ENCODE measurements around the gene ZFAND6. TPM values are rescaled to one million over a fixed set of nuclear protein-coding genes. Genes with fewer than 3 reads are reported as not detected.

The ZFAND6 gene
- total RNA-seq, 2 donors from 2014 or later, result 103 to 167 TPM

DNA sequence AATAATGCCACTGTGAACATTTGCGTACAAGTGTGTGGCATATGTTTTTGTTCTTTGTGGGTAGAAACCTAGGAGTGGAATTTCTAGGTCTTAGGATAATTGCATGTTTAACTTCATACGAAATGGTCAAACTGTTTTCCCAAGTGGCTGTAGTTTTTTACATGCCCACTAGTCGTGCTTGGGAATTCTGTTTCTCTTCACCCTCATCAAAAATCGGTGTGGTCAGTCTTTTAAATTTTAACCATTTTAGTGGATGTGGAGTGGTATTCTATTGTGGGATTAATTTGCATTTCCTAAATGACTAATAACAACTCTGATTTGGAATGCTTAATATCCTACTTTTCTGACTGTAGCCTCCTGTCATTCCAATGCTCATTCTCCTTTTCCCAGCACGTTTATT is 27.6 kb downstream of the ZFAND6 start:
- DNase-seq (ENCODE audit: low spot score), result no peak
- 64% methylated on average over 5 of the region's 5 CpGs for WGBS
- no peaks in the 10 kb centered on the region for H3K4me1 ChIP-seq (replicated peaks)
- TF ChIP-seq, protein P1, sequence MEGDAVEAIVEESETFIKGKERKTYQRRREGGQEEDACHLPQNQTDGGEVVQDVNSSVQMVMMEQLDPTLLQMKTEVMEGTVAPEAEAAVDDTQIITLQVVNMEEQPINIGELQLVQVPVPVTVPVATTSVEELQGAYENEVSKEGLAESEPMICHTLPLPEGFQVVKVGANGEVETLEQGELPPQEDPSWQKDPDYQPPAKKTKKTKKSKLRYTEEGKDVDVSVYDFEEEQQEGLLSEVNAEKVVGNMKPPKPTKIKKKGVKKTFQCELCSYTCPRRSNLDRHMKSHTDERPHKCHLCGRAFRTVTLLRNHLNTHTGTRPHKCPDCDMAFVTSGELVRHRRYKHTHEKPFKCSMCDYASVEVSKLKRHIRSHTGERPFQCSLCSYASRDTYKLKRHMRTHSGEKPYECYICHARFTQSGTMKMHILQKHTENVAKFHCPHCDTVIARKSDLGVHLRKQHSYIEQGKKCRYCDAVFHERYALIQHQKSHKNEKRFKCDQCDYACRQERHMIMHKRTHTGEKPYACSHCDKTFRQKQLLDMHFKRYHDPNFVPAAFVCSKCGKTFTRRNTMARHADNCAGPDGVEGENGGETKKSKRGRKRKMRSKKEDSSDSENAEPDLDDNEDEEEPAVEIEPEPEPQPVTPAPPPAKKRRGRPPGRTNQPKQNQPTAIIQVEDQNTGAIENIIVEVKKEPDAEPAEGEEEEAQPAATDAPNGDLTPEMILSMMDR (IDR thresholded peaks at IDR 0.05), result no peak
- no peak for TF ChIP-seq POLR2AphosphoS5 (IDR thresholded peaks at IDR 0.05)
- no peak for TF ChIP-seq POLR2A (IDR thresholded peaks at IDR 0.05)
- no peak overlapping the region for H3K4me3 ChIP-seq
- no peak overlapping the region for H3K27ac ChIP-seq
- H3K36me3 ChIP-seq, result no peaks in the 10 kb centered on the region
- intact Hi-C loops (cut with DNase I), result no loop called here
- no peaks in the 10 kb centered on the region for H3K9me3 ChIP-seq
- no peaks in the 10 kb centered on the region for H3K27me3 ChIP-seq (replicated peaks; ENCODE audit: insufficient read depth)

DNA sequence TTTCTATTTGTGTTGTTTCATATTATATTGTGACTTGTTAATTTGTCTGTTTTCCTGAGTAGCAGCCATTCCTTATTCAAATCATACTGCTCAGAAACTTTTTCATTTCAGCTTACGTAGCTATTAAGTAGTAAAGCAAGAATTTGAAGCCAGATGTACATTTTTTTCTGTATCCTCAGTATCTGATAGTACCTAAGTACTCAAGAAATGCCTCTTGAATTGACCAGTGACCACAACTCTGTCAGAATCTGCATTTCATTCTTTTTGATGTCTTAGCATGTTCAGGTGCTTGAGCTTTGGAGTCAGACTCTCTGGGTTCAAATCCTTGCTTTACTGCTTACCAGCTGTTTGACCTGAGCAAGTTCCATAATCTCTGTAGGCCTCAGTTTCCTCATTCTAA is 30.6 kb downstream of the ZFAND6 start:
- Histone ChIP-seq H3K27me3 (replicated peaks; ENCODE audit: insufficient read depth) (no peaks in the 10 kb centered on the region), H3K4me3 (no peak overlapping the region), H3K27ac (no peak overlapping the region), H3K36me3 (no peaks in the 10 kb centered on the region), H3K4me1 (replicated peaks) (peaks cover 6% of the 10 kb centered on the region), H3K9me3 (no peaks in the 10 kb centered on the region)
- DNase-seq (ENCODE audit: low spot score), result no peak
- intact Hi-C loops (cut with DNase I), result no loop called here
- 91% methylated on average over 1 of the region's 1 CpG for WGBS
- TF ChIP-seq, protein P1 (IDR thresholded peaks at IDR 0.05), result no peak
- no peak for TF ChIP-seq POLR2A (IDR thresholded peaks at IDR 0.05)

DNA sequence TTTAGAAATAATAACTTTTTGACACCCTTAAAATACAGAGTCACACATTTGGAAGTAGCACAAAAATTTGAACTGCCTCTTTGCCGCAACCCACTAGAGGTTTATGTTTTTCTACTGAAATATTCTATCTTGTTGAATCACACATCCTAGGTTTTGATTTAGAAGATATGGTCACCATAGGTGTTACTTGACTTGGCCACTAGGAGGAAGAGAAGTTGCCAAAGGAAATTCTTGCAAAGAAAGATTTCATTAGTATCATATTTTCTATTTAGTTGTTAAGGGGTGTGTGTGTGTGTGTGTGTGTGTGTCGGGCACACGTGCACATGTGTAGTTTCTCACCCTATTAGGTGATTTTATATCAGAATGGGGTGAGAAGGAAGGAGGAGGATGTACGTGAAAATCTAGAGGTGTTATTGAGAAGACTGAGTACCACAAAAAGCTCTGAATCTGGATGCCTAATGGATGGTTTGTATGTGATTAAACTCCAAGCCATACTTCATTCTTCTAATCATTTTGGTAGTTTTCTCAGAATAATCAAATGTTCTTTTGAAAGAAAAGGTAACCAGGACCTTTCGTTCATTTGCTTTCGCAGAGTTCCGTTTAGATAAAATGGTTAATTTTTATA is 31.5 kb downstream of the ZFAND6 start:
- intact Hi-C loops (cut with DNase I), result no loop called here
- no peak overlapping the region for H3K27ac ChIP-seq
- peaks cover 6% of the 10 kb centered on the region for H3K4me1 ChIP-seq (replicated peaks)
- H3K4me3 ChIP-seq, result no peak overlapping the region
- H3K36me3 ChIP-seq, result no peaks in the 10 kb centered on the region
- no peak for TF ChIP-seq POLR2A (IDR thresholded peaks at IDR 0.05)
- TF ChIP-seq, protein P1 (IDR thresholded peaks at IDR 0.05), result peak in 1 of 4 experiments; percentile 10
- H3K27me3 ChIP-seq (replicated peaks; ENCODE audit: insufficient read depth), result no peaks in the 10 kb centered on the region
- H3K9me3 ChIP-seq, result no peaks in the 10 kb centered on the region
- no peak for DNase-seq (ENCODE audit: low spot score)
- 94% methylated on average over 7 of the region's 7 CpGs for WGBS

DNA sequence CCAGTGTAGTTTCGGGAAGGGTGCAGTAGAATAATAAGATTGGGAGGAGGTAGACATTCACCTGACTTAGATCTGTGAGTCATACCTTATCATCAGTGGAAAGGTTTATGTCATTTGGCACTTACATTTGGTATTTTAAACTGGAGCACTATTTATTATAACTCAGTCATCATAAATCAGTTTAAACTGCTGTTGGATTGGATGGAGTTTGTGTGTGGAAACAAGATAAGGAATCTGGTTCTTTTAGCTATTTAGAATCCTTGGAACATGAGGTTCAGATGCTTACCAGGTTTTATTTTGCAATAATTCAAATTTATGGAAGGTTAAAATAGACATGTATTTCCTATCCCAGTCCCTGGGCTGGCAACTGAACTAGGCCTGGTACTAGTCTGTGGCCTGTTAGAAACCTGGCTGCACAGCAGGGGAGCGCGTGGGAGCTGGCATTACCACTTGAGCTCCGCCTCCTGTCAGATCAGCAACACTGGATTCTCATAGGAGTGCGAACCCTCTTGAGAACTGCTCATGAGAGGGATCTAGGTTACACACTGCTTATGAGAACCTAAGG is 34.5 kb downstream of the ZFAND6 start:
- peak; percentile 83 for DNase-seq (ENCODE audit: low spot score)
- Histone ChIP-seq H3K36me3 (no peaks in the 10 kb centered on the region), H3K4me1 (replicated peaks) (peaks cover 6% of the 10 kb centered on the region), H3K4me3 (no peak overlapping the region), H3K27me3 (replicated peaks; ENCODE audit: insufficient read depth) (no peaks in the 10 kb centered on the region), H3K27ac (peak overlapping the region; percentile 12 to 65), H3K9me3 (no peaks in the 10 kb centered on the region)
- TF ChIP-seq POLR2AphosphoS5 (IDR thresholded peaks at IDR 0.05), result peak; percentile 89
- TF ChIP-seq, protein P1 (IDR thresholded peaks at IDR 0.05), result no peak
- intact Hi-C loops (cut with DNase I), result no loop called here
- 17% methylated on average over 5 of the region's 5 CpGs for WGBS

DNA sequence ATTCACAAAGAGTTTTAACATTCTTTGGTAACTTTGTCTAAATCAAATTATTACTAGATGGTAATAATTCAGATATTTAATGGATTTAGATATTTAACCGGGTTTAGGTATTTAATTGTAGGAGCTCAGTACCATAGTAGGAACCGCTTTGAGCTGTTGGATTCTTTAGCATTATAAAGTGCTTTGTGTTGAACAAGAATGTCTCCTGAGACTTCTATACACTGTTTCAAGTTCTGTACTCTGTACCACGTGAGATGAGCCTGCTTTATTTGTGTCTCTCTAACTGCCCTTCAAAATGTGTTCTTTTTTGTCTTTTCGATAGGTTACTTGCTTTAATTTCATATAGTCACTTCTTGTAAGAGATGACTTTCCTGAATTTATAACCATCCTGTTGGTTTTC is 36.0 kb downstream of the ZFAND6 start:
- WGBS, result 90% methylated on average over 4 of the region's 4 CpGs
- intact Hi-C loops (cut with DNase I), result no loop called here
- no peaks in the 10 kb centered on the region for H3K36me3 ChIP-seq
- no peak overlapping the region for H3K4me3 ChIP-seq
- no peaks in the 10 kb centered on the region for H3K9me3 ChIP-seq
- H3K27me3 ChIP-seq (replicated peaks; ENCODE audit: insufficient read depth), result no peaks in the 10 kb centered on the region
- H3K4me1 ChIP-seq (replicated peaks), result peaks cover 6% of the 10 kb centered on the region
- TF ChIP-seq, protein P1 (IDR thresholded peaks at IDR 0.05), result no peak
- no peak for TF ChIP-seq POLR2AphosphoS5 (IDR thresholded peaks at IDR 0.05)
- no peak for TF ChIP-seq POLR2A (IDR thresholded peaks at IDR 0.05)
- DNase-seq (ENCODE audit: low spot score), result no peak
- H3K27ac ChIP-seq, result no peak overlapping the region

Measured in prostate gland (tissue), 2 donors.